Suppressor macrophage treated with lipopolysaccharide for 4 hours (primary cell): Measurements from ENCODE around the gene KRTAP21-1.
"Not testable (repeated sequence)": the region's sequence is repeated elsewhere in the genome, so short reads cannot be mapped to it uniquely, and the experiment has no call there.

Source experiments
- DNase-seq: peaks from one replicate; pipeline ENCODE4 v3.0.0-alpha.2; 2020

Gene KRTAP21-1

DNA sequence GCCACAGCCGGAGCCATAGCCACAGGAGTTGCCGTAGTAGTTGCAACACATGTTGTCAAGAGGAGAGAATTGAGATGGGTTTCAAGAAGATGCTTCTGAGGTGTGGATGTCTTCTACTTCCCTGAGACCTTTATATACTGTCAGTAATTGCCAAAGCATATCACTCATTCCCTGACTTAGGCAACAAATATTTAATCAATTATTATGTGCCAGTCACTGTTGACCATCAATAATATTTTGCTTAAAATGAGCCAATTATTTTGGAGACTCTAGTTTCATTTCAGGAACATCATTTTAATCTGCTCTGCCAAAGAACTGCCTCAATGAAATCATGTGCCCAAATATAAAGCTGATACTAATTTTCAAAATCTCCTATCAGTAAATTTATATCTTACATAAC lies at the start of gene KRTAP21-1:
TSS of gene KRTAP21-1 (minus strand) at position 101 of the 400 bp plus-strand sequence. CDS start at position 51, 50 bp downstream.
- DNase-seq = not testable (repeated sequence)

DNA sequence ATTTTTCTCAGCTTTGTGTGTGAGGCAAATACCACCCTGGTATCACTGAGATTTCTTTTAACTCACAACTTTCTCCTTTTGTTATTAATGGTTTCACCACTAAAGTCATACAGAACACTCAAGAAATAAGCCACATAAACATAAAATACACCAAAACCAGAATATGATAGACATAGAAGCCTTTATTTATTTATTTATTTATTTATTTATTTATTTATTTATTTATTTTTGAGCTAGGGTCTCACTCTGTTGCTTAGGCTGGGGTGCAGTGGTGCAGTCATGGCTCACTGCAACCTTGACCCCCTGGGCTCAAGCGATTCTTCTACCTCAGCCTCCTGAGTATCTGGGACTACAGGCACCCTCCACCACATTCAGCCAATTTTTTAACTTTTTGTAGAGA lies 45.4 kb upstream of the KRTAP21-1 start:
- no peak for DNase-seq

DNA sequence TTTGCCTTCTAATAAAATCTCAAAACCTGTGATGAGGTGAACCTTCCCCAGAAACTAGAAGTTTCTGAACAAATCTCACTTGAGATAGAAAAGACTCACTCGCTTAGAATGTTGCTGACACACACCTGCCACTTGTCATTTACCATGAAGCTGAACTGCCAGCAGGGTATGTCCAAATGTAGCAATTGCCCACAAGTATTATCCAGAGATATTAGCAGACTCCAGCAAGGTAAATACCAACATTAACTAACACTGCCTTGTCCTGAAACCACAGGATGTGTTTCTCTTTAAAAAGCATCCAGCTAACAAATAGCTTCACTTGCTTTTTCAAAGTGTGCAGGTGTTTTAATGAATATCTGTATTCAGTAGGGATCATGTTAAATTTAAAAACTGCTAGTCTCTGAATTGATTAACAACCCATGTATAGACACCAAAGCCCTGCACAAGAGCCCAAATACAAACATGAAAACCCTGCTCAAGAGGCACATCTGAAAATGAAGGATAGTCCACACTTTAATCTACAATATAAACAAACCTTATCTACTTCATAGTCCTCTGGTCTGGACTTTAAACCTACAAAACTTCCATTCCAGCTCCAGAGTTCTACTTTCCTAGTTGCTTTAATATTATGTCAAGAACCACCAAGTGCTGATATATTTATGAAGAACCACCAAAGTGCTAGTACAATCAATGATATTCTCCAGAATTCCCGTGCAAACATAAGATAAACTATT lies 38.5 kb upstream of the KRTAP21-1 start:
- no peak for DNase-seq

DNA sequence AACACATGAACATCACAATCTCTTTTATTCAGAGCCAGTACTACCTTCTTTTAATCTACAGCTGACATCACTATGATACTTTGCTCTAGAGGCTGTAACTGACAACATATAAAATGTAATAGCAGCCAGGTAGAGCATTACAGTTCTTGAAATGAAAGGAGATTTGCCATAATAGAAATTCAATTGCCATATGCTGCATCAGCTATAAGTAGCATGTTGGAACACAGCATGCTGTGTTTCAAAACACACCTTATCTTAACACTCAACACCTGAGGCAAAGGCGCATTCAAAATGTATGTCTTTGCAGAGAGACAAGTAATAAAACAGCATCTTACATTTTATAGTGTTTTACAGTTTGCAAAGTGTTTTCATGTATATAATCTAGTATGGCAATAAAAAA lies 24.0 kb upstream of the KRTAP21-1 start:
- DNase-seq = no peak

DNA sequence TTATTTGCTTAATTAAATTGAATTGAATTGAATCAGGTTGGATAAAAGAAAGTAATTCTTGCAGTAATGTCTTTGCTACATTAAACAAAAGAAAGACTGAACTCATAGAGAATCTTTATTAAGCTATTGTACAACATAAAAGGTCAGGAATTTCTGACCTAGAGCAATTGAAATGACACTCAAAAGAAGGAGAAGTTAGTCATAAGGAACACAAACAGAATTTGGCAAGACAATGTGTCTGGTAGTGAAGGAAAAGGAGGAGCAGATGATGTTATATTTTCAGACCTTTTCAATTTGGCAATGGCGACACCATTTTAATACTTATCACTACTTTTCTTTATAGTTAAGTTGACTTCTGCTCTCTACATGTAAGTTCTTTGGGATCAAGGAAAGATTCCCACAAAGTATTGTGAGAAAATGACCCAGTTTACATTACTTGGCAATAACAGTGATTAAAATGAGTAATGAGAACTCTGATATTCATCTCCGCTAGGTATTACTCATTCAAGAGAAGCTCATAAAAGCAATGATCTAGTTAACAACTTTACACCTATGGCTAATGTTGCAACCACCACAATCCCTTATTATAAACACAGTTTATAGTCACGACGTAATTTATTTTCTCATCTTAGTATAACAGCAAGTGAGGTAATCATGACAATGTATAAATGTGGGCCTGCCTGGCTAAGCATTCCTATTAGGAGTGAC lies 14.7 kb upstream of the KRTAP21-1 start:
- DNase-seq = no peak

DNA sequence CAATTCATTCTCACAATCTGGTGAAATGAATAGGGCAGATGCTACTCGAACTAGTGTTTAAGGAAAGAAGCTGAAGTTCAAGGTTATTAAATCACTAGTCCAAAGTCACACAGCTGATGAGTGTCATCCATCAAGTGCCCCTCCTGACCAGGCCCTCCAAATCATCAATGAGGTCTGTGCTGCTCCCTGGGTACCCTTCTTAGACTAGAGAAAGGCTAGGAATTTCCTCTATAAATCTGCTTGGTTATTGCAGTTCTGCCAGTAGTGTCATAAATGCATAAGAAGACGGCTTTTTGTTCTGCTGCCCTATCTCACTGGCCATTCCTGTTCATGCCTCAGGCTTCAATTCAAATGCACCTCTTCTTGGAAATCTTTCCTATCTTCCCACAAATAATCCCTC lies 5.5 kb upstream of the KRTAP21-1 start:
- no peak for DNase-seq

DNA sequence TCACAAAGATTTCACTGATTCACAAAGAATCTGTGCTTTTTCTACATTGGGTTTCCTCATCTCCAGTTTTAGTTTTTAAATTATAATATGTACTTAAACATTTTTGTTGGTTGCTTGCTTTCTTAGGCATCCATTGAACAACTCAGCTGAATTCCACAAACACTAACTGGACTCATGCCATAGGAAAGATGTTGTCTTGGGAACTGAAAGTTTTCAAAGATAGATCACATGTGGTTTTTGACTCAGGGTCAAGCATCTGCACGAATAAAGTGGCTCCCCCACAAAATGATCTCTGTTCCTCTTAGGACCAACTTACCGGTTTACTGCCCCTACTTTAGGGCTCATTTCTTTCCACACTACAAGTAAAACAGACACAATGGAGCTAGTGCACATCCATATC lies 3.1 kb upstream of the KRTAP21-1 start:
- DNase-seq = no peak

DNA sequence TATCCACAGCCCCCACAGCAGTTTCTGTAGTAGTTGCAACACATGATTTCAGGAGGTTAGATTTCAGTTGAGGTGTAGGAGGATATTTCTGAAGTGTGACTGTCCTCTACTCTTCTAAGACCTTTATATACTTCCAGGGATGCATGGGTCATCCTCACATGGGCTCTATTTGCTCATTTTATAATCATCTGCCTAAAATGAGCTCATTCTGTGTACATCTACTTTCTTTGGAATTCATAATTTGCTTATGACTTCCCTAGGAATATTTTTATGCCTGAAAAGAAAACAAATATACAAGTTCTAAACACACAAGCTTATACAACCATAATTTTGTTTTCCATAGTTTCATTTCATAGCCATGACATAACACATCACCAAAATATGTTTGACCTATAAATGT lies 8.1 kb downstream of the KRTAP21-1 start, which contains the start of gene KRTAP21-2:
TSS of gene KRTAP21-2 (minus strand) at position 101 of the 400 bp plus-strand sequence. CDS start at position 44, 57 bp downstream.
- no peak for DNase-seq

DNA sequence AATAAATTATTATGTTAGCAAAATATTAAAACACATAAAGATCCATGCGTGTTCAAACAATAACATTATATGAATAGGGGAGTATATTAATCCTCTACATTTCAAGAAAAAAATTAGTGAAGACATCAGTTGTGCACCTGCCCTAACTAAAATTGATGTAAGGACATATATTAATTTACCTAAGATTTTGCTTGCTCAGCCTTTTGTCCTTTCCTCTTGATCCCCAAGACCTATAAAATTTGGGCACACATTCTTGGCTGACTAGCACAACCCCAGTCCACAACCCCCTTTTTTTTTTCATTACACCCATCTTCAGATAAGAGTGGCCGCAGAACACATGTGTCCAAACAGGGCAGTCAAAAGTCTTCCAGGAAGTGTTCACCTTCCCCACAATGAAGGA lies 14.8 kb downstream of the KRTAP21-1 start:
- DNase-seq = no peak

DNA sequence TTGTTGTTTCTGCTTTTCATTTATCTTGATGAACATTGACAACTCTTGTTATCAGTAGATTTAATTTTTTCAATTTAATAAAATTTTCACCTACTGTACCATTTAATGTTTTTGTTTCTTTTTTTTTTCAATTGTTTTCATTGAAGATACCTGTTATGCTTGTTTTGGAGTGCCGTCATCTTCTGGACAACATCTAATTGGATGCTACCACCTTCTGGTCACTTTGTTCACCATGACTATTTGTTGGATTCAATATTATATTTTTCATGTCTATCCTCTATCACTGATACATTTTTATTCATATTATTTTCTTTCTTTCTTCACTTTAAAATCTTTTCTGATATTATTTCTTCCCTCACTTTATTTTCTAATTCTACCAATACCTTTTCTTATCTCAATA lies 22.2 kb downstream of the KRTAP21-1 start:
- no peak for DNase-seq

DNA sequence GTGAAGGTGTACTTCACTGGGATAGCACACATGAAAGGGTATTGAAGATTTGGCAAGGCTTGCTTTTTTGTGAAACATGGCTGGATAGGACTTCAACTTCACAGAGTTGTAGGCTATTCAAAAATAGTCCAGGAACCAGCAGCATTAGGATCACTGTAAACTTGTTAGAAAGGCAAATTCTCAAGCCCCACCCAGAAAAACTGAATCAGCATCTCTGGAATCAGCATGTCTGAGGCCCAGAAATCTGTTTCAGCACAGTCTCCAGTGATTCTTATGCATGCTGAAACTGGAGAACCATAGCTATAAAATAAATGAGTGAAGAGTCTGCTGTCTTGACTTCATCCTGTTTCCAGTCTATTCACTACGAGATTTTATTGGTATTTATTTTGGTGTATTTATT lies 28.5 kb downstream of the KRTAP21-1 start:
- DNase-seq = no peak

DNA sequence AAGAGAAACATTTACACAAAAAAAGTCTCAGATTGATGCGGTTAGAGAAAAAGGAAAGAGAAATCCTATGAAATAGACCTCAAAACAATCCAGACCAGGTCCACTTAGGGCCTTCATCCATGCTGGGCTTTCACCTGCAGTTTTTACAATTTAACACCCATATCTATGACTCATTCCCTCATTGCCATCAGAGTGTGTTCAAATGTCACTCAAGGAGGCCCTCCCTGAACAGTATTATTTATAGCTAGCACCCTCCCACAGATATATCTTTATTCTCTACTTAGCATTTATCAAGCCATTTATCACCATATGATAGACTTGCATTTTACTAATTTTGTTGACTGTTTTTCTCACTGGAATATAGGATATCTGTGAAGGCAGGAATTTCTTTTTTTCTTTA lies 35.8 kb downstream of the KRTAP21-1 start:
- no peak for DNase-seq

DNA sequence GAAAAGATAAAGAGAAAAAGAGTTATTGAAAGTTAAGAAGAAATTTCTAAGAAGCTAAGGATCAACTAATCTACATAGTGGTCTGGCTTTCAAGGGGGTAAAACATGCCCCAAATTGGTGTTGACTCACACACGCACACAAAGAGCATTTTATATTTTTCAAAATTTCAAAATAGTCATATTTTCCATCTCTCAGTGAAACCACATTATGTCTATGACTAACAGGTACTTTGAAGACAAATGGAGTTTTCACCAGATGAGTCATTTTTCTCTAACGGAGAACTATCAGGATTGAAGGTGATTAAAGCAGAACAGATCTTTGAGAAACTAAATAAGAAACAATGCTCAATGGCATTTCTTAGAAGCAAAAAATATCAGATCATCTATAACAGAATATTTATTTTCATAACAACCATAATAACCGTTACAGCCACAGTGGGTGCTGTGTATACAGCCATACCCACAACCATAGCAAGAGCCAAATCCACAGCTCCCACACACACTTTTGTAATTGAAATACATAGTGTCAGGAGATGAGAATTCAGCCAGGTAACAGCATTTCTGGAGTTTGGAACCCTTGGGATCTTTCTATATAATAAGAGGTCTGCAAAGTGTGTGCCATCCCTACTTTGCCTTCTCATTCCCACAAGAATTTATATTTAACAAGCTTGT lies 36.9 kb downstream of the KRTAP21-1 start, which contains the start of gene KRTAP21-3:
TSS of gene KRTAP21-3 (minus strand) at position 539 of the 671 bp plus-strand sequence. CDS start at position 521, 18 bp downstream.
- no peak for DNase-seq

DNA sequence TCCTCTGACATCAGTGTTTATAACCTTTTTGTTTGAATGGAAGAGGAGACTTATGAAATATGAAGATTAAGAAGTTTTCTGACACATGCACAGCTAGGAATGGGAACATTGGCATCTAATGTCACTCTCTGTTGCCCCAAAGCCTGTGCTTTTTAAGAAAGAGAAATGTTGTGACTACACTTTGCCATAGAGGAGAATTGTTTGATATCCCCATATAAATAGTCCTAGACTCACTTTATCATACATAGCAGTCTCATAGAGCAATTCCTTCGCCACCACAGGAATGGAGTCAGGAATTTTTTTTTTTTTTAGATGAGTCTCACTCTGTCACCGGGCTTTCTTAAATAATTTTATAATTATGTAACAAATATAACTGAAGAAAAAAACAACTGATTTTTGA lies 38.1 kb downstream of the KRTAP21-1 start:
- no peak for DNase-seq

DNA sequence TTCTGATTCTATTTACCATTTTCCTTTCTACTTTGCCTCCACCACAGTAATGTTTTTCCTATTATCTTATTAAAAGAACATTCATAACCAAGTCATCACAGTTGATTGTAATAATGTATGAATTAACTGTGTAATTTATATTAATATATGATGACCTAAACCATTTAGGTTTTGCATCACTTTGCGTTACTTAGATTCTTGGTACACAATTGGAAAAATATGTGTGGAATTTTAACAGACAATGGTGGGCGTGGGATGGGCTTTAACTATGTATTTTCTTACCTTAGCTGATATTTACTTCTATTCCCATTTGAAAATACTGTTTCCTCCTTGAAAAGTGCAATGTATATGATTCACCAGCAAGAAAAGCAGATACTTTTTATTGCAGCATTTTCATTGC lies 40.3 kb downstream of the KRTAP21-1 start:
- no peak for DNase-seq

DNA sequence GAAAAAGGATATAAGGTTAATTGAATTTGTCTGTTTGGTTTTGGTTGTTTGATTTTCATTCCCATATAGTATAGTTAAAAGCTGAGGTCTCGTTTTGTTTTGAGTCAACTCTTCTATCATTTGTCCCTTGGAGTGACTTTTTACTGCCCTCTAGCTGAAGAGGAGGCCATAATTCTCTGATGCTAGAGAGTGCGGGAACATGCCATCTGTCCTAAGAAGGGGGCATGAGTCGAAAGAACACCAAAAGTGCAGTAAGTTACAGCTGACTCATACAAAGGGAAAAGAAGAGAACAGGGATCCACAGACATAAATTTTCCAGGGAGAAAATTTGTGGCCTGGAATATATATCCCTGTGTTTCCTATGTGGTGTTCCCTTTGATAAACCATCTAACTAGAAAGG lies 40.8 kb downstream of the KRTAP21-1 start:
- no peak for DNase-seq

DNA sequence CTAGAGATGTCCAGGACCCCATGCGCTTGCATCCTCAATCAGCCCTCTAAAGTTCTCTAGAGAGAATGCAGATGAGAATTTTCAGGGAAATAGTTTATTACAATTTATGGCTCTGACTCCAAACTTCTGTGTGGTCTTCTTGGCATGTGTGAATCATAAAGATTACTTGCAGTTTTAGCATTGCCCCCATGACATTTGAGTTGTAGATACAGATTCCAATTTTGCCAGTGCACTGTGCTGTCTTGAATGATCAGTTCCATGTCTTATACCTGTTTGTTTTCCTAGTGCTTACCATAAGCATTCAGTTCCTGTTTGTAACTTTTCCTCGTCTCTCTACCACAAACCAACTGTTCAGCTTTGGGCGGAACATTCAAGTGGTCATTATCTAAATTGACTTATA lies 41.5 kb downstream of the KRTAP21-1 start:
- no peak for DNase-seq

DNA sequence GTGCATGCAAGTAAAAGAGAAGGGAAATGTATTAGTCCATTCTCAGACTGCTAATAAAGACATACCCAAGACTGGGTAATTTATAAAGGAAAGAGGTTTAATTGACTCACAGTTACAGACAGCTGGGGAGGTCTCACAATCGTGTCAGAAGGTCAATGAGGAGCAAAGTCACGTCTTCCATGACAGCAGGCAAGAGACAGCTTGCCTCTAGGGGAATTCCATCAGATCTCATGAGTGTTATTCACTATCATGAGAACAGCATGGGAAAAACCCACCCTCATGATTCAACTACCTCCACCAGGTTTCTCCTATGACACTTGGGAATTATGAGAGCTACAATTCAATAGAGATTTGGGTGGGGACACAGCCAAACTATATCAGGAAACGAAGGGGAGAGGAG lies 44.7 kb downstream of the KRTAP21-1 start:
- no peak for DNase-seq

DNA sequence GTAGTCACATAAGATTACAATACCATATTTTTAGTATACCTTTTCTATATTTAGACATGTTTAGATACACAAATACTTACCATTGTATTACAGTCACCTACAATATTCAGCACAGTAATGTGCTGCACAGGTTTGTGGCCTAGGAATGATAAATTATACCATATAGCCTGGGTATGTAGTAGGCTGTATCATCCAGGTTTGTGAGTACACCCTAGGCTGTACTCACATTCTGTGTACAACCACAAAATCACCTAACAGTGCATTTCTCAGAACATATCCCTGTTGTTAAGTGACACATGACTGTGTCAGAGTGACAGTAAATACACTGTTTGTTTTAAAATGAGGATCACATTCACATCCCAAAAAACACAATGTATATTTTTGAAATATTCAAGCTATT lies 47.8 kb downstream of the KRTAP21-1 start:
- no peak for DNase-seq
